ENCODE measurements around the gene ENHO.

- TF ChIP-seq EP300 (IDR thresholded peaks at IDR 0.05) (no peak), CTCF (IDR thresholded peaks at IDR 0.05) (no peak), POLR2A (IDR thresholded peaks at IDR 0.05) (no peak)
These were observed 30.2 kb upstream of the ENHO start for GRCh38 chr9:34552986-34553385.

All from ovary (tissue), 3 donors.